HEK293T (cell line): ENCODE measurements around the gene CEP20.

ENCODE experiments used
- ARNT ChIP-seq: fragments of 450-650 bp; IDR thresholded peaks from 2 replicates; pipeline ENCODE4 v1.6.1; 2017; ENCODE audit warnings: mild to moderate bottlenecking
- BHLHE40 ChIP-seq: fragments of 450-650 bp; IDR thresholded peaks from 2 replicates; pipeline ENCODE4 v1.6.1; 2016; ENCODE audit warnings: mild to moderate bottlenecking, moderate library complexity, borderline replicate concordance
- CTBP1 ChIP-seq: fragments of 450-650 bp; IDR thresholded peaks from 2 replicates; pipeline ENCODE4 v1.6.1; 2016; ENCODE audit warnings: borderline replicate concordance
- FOXM1 ChIP-seq: fragments of 450-650 bp; IDR thresholded peaks from 2 replicates; pipeline ENCODE4 v1.6.1; 2017; ENCODE audit warnings: mild to moderate bottlenecking, borderline replicate concordance
- HDGF ChIP-seq: fragments of 450-650 bp; IDR thresholded peaks from 2 replicates; pipeline ENCODE4 v1.6.1; 2017; ENCODE audit warnings: antibody characterized with exemption, borderline replicate concordance
- LEF1 ChIP-seq: fragments of 450-650 bp; IDR thresholded peaks from 2 replicates; pipeline ENCODE4 v1.6.1; 2017; ENCODE audit warnings: mild to moderate bottlenecking, borderline replicate concordance
- NFRKB ChIP-seq: fragments of 450-650 bp; IDR thresholded peaks from 2 replicates; pipeline ENCODE4 v1.6.1; 2016; ENCODE audit warnings: mild to moderate bottlenecking, moderate library complexity
- SP1 ChIP-seq: fragments of 450-650 bp; IDR thresholded peaks from 2 replicates; pipeline ENCODE4 v1.6.1; 2017
- SUZ12 ChIP-seq: fragments of 450-650 bp; IDR thresholded peaks from 2 replicates; pipeline ENCODE4 v1.6.1; 2016; ENCODE audit warnings: mild to moderate bottlenecking
- TARDBP ChIP-seq: fragments of 450-650 bp; IDR thresholded peaks from 2 replicates; pipeline ENCODE4 v1.6.1; 2016
- ZNF384 ChIP-seq: fragments of 450-650 bp; IDR thresholded peaks from 2 replicates; pipeline ENCODE4 v1.6.1; 2016
- TF ChIP-seq, protein P1 (sequence below): fragments of 450-650 bp; IDR thresholded peaks from 2 replicates; pipeline ENCODE4 v1.6.1; 2016

DNA sequence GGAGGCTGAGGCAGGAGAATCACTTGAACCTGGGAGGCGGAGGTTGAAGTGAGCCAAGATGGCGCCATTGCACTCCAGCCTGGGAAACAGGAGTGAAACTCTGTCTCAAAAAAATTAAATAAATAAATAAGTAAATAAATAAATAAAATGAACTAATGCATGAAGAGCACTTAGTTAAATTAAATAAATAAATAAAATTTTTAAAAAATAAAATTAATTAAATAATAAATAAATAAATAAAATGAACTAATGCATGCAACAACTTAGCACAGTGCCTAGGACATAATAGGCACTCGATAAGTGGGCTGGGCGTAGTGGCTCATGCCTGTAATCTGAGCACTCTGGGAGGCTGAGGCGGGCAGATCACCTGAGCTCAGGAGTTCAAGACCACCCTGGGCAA is 15.6 kb upstream of the CEP20 start:
- TF ChIP-seq BHLHE40 (no peak), SP1 (no peak), FOXM1 (no peak), ARNT (no peak), HDGF (no peak), NFRKB (no peak), CTBP1 (no peak), LEF1 (no peak), TARDBP (no peak), ZNF384 (no peak), SUZ12 (no peak)
- TF ChIP-seq, protein P1, sequence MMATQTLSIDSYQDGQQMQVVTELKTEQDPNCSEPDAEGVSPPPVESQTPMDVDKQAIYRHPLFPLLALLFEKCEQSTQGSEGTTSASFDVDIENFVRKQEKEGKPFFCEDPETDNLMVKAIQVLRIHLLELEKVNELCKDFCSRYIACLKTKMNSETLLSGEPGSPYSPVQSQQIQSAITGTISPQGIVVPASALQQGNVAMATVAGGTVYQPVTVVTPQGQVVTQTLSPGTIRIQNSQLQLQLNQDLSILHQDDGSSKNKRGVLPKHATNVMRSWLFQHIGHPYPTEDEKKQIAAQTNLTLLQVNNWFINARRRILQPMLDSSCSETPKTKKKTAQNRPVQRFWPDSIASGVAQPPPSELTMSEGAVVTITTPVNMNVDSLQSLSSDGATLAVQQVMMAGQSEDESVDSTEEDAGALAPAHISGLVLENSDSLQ = no peak
